Psoas muscle (tissue), 8 donors: ENCODE measurements around the gene COL18A1. TPM values are rescaled to one million over a fixed set of nuclear protein-coding genes. Genes with fewer than 3 reads are reported as not detected.

Source experiments
- ATAC-seq, 4 donors: fragments of 200-7000 bp; cut with Tn5 transposase; one replicate each; pipeline ENCODE4 v1.9.1; 2020; ENCODE audit warnings: moderate library complexity in 3 of 4, mild to moderate bottlenecking in 2 of 4
- DNase-seq, 2 donors: peaks; one replicate each; pipeline ENCODE4 v3.0.0-alpha.2; 2020
- H3K27ac ChIP-seq: fragments of 200-600 bp; one replicate; pipeline ENCODE4 v1.8.0; 2022
- H3K27me3 ChIP-seq, 3 donors: fragments of 200-600 bp in 1 of 3; one replicate each; pipeline versions ENCODE4 v1.6.1 to v1.8.0; 2013 to 2022; ENCODE audit warnings: low read length in 2 of 3, mild to moderate bottlenecking in 2 of 3, moderate library complexity in 1 of 3; ENCODE audit not compliant: insufficient read depth in 3 of 3
- H3K36me3 ChIP-seq, 2 donors: fragments of 200-600 bp in 1 of 2; one replicate each; pipeline versions ENCODE4 v1.6.1 to v1.8.0; 2013 to 2022; ENCODE audit warnings: low read depth in 1 of 2, mild to moderate bottlenecking in 1 of 2, moderate library complexity in 1 of 2; ENCODE audit not compliant: insufficient read depth in 1 of 2
- H3K4me1 ChIP-seq: fragments of 200-600 bp; one replicate; pipeline ENCODE4 v1.8.0; 2022
- H3K4me3 ChIP-seq: fragments of 200-600 bp; one replicate; pipeline ENCODE4 v1.8.0; 2022; ENCODE audit warnings: mild to moderate bottlenecking
- H3K9me3 ChIP-seq: fragments of 200-600 bp; one replicate; pipeline ENCODE4 v1.8.0; 2022
- WGBS, 3 donors: extraction: QIAGEN DNeasy Blood & Tissue Kit; methylation state at CpG; one replicate each; pipeline versions ENCODE4 v1.1.6 to v1.1.7; 2013; 5-methylcytosine and 5-hydroxymethylcytosine counted together
- intact Hi-C, 2 donors: fragments of 100-400 bp; cut with DNase I; formaldehyde crosslinking; loops; one replicate each; pipeline versions ENCODE4 v1.11.0 to v1.14.2; 2022
- polyA plus RNA-seq, 3 donors: library from polyadenylated mRNA; stranded (reverse); fragments of 200-250 nt; gene quantifications; one replicate each; pipeline ENCODE4 v1.2.3, GENCODE V29; 2013
- total RNA-seq, 4 donors: library from RNA; stranded (reverse); fragmentation: NEBNext Ultra II Directional in 2 of 4; extraction: Animal tissue kit (Norgen Biotek cat#: 25700) in 2 of 4; gene quantifications; one replicate each; pipeline versions ENCODE4 v1.2.1 to v1.2.4, GENCODE V29; 2021 to 2023
- TF ChIP-seq, protein P1 (sequence below): fragments of 200-600 bp; IDR thresholded peaks from one replicate; pipeline ENCODE4 v1.8.0; 2022; ENCODE audit warnings: antibody characterized with exemption
- donor health status: healthy with polysubstance abuse.
- donor health status: DM: no; HTN: no; CAD: no; lungs with moderate emphysema.
- donor health status: Bipolar disorder and iron deficiency.
- donor health status: healthy.
- donor health status: DM: yes; HTN: yes; CAD: no.
- donor health status: DM: no; HTN: no; CAD: no.
- donor health status: DM: no; HTN: no; CAD: no.
- donor health status: DM: yes; HTN: yes; CAD: no.

COL18A1 gene
- total and polyA plus RNA-seq, 7 donors = 4.8 to 25.3 (median 12.1) TPM

DNA sequence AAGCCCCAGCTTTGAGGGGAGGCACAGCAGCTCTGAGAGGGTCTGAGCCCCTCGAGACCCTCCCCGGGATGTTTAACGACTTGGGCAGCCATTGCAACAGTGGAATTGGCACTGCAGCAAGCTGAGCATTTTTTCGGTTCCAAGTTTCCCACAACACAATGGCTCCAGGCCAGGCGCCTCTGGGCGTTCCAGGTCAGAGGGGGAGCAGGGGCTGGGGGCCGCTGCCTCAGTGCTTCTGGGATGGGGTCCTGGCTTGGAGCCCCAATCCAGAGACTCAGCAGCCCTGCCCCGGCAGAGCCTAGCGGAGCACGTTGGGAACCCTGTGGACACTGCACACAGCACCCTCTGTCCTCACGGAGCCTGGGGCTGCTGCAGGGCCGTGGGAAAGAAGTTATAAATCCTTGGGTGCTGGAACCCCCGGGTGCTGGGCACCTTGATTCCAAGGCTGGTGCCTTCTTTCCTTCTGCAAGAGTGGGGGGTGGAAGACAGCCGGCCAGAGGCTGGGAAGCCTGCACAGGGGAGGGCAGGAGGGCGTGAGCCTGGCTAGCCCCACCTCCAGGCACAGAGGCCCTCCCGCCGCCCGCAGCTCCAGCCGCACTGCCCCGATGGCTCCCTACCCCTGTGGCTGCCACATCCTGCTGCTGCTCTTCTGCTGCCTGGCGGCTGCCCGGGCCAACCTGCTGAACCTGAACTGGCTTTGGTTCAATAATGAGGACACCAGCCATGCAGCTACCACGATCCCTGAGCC lies 50.1 kb downstream of the COL18A1 start:
- no peak overlapping the region for H3K27ac ChIP-seq
- DNase-seq (peak; percentile 12 to 64), ATAC-seq (peak; percentile 33 to 69 (median 42))
- 13 to 29% (median 22%) methylated on average over 22 to 23 of the region's 23 CpGs for WGBS, 3 donors
- peaks cover 0 to 41% (median 2%) of the 10 kb centered on the region in 3 donors for H3K27me3 ChIP-seq
- TF ChIP-seq, protein P1, sequence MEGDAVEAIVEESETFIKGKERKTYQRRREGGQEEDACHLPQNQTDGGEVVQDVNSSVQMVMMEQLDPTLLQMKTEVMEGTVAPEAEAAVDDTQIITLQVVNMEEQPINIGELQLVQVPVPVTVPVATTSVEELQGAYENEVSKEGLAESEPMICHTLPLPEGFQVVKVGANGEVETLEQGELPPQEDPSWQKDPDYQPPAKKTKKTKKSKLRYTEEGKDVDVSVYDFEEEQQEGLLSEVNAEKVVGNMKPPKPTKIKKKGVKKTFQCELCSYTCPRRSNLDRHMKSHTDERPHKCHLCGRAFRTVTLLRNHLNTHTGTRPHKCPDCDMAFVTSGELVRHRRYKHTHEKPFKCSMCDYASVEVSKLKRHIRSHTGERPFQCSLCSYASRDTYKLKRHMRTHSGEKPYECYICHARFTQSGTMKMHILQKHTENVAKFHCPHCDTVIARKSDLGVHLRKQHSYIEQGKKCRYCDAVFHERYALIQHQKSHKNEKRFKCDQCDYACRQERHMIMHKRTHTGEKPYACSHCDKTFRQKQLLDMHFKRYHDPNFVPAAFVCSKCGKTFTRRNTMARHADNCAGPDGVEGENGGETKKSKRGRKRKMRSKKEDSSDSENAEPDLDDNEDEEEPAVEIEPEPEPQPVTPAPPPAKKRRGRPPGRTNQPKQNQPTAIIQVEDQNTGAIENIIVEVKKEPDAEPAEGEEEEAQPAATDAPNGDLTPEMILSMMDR = no peak
- H3K4me3 ChIP-seq = peak overlapping the region; percentile 43
- no peaks in the 10 kb centered on the region for H3K4me1 ChIP-seq
- intact Hi-C loops = no loop called here
- no peaks in the 10 kb centered on the region for H3K9me3 ChIP-seq
- no peaks in the 10 kb centered on the region for H3K36me3 ChIP-seq

DNA sequence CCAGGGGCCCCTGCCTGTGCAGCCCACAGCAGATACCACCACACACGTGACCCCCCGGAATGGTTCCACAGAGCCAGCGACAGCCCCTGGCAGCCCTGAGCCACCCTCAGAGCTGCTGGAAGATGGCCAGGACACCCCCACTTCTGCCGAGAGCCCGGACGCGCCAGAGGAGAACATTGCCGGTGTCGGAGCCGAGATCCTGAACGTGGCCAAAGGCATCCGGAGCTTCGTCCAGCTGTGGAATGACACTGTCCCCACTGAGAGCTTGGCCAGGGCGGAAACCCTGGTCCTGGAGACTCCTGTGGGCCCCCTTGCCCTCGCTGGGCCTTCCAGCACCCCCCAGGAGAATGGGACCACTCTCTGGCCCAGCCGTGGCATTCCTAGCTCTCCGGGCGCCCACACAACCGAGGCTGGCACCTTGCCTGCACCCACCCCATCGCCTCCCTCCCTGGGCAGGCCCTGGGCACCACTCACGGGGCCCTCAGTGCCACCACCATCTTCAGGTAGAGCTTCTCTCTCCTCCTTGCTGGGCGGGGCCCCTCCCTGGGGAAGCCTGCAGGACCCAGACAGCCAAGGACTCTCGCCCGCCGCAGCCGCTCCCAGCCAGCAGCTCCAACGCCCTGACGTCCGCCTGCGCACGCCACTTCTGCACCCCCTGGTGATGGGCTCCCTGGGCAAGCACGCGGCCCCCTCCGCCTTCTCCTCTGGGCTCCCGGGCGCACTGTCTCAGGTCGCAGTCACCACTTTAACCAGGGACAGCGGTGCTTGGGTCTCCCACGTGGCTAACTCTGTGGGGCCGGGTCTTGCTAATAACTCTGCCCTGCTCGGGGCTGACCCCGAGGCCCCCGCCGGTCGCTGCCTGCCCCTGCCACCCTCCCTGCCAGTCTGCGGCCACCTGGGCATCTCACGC lies 51.0 kb downstream of the COL18A1 start:
- no peaks in the 10 kb centered on the region for H3K4me1 ChIP-seq
- H3K27ac ChIP-seq = no peak overlapping the region
- intact Hi-C loops = no loop called here
- no peaks in the 10 kb centered on the region for H3K9me3 ChIP-seq
- TF ChIP-seq, protein P1 = no peak
- DNase-seq = peak; percentile 32 to 63
- no peaks in the 10 kb centered on the region for H3K36me3 ChIP-seq
- H3K27me3 ChIP-seq = peaks cover 0 to 42% (median 2%) of the 10 kb centered on the region in 3 donors
- peak overlapping the region; percentile 43 for H3K4me3 ChIP-seq
- whole genome bisulfite sequencing, 3 donors = 61 to 69% (median 63%) methylated on average over 41 to 47 of the region's 47 CpGs
- ATAC-seq = peak in 2 of 4 donors; percentile 5 to 33

DNA sequence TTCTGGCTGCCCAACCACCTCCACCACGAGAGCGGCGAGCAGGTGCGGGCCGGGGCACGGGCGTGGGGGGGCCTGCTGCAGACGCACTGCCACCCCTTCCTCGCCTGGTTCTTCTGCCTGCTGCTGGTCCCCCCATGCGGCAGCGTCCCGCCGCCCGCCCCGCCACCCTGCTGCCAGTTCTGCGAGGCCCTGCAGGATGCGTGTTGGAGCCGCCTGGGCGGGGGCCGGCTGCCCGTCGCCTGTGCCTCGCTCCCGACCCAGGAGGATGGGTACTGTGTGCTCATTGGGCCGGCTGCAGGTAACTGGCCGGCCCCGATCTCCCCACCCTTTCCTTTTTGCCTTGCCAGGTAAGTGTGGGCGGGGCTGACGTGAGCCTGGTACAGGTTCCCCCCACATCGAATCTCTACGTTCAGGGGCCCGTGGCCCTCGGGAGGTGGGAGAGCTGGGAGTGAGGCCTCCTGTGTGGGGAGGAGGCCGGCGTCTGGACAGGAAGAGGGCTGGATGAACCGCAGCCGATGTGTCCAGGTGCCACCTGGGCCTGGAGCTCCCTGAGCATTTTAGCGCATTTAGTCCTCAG lies 51.7 kb downstream of the COL18A1 start:
- Histone ChIP-seq H3K27ac (no peak overlapping the region), H3K9me3 (peaks cover 7% of the 10 kb centered on the region), H3K4me1 (no peaks in the 10 kb centered on the region), H3K27me3 (peaks cover 0 to 42% (median 2%) of the 10 kb centered on the region in 3 donors), H3K4me3 (peak overlapping the region; percentile 43), H3K36me3 (no peaks in the 10 kb centered on the region)
- intact Hi-C loops = no loop called here
- WGBS, 3 donors = 89 to 95% (median 93%) methylated on average over 37 to 38 of the region's 38 CpGs
- DNase-seq (peak; percentile 10 to 38), ATAC-seq (no peak)
- TF ChIP-seq, protein P1 = no peak

DNA sequence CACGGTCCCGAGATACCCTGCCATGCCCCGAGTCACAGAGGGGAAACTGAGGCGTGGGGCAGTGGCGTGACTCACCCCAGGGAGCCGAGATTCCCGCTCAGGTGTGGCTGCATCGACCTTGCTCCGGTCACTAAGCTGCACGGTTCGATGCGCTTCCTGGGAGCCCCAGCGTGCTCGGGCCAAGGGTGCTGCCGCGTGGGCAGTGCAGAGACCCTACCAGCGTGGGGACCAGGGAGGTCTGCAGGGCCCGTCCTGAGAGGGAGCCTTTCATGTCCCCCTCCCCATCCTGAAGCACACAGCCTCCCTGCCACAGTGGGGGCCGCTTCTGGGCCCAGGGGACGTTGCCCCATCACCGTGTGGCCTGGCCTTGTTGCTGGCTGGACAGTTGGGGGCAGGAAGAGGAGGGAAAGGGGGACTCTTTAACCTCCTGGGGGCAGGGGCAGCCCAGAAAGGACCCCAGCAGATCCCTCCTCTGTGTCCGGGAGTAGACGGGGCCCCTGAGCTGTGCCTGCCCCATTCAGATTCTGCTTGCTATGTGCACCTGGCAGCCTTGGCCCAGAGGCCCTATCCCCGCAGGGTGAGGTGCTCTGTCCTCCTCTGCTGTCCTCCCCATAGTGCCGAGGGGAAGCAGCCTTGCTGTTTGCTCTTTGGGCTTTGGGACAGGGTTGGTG lies 52.3 kb downstream of the COL18A1 start:
- peaks cover 12% of the 10 kb centered on the region for H3K9me3 ChIP-seq
- peaks cover 0 to 42% (median 2%) of the 10 kb centered on the region in 3 donors for H3K27me3 ChIP-seq
- WGBS, 3 donors = 78 to 84% (median 81%) methylated on average over 24 to 25 of the region's 25 CpGs
- intact Hi-C loops = no loop called here
- peak; percentile 7 to 36 for DNase-seq
- H3K36me3 ChIP-seq = no peaks in the 10 kb centered on the region
- no peak overlapping the region for H3K27ac ChIP-seq
- ATAC-seq = no peak
- H3K4me1 ChIP-seq = no peaks in the 10 kb centered on the region
- H3K4me3 ChIP-seq = no peak overlapping the region
- TF ChIP-seq, protein P1 = no peak
